ENCODE results near the gene LARGE1. TPM values are rescaled to one million over a fixed set of nuclear protein-coding genes. Genes with fewer than 3 reads are reported as not detected.

The LARGE1 gene
- total and polyA plus RNA-seq, 2 of the 4 experiments (the other 2 are of a cell fraction) = 6.2 to 12.4 TPM

DNA sequence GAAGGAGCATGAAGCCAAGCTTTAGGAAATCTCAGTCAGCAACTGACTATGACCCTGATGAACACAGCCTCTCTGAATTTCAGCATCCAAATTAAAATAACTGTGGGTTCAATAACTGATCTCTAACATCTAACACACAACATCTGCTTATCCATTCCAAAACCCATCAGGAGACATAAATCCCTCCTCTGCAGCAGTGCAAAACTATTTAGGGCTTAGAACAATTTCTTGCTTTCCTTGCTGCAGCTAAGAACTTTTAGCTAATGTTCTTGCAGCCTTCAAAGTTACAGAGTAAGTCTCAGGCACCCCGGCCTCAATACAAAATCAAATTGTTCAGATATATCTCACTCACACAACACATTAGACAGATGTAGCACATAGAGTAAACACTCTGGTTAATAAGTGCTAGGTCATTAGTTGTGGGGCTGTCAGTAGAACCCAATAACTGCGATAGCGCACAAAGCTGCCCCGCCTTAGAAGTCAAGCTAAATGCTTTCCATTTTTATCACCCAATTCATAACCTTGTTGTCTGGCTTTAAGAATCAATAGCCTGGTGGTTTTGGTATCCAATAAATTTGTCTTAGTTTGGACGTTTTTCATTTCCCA is 139.6 kb downstream of the LARGE1 start:
- DNase-seq (no peak), ATAC-seq (ENCODE audit: low read depth) (no peak)
- Histone ChIP-seq H3K4ac (ENCODE audit: low read depth, low read length) (no peak overlapping the region), H3K23ac (ENCODE audit: low read depth, low read length) (no peak overlapping the region), H4K8ac (ENCODE audit: low read depth in 2 of 2, low read length in 2 of 2) (no peak overlapping the region), H2BK120ac (ENCODE audit: low read depth, low read length) (no peak overlapping the region), H2BK15ac (ENCODE audit: low read depth, low read length) (no peak overlapping the region), H2AK5ac (ENCODE audit: low read depth, low read length) (no peak overlapping the region), H3K9me1 (ENCODE audit: insufficient read depth, low read length) (no peaks in the 10 kb centered on the region), H3K27me3 (ENCODE audit: control insufficient read depth, insufficient read depth, low read length) (no peaks in the 10 kb centered on the region), H4K20me1 (ENCODE audit: insufficient read depth, low read length) (no peaks in the 10 kb centered on the region; the same call in 1 of the 2 replicates), H3K18ac (ENCODE audit: low read depth, low read length) (no peak overlapping the region), H2AFZ (replicated peaks; ENCODE audit: low read length, poor library complexity) (no peak overlapping the region), H3K79me1 (ENCODE audit: low read depth in 1 of 2, low read length in 2 of 2) (peaks cover 7 to 8% of the 10 kb centered on the region in 2 experiments; a peak in 2 of 4 replicates), H4K91ac (ENCODE audit: insufficient read depth, low read depth, low read length) (no peak overlapping the region), H4K5ac (ENCODE audit: low read depth, low read length) (no peak overlapping the region), H3K27ac (ENCODE audit: insufficient read depth, low read length) (no peak overlapping the region), H3K36me3 (ENCODE audit: control insufficient read depth, insufficient read depth, low read length) (no peaks in the 10 kb centered on the region), H3K9ac (ENCODE audit: low read depth, low read length) (no peak overlapping the region), H2BK20ac (ENCODE audit: low read depth, low read length) (no peak overlapping the region), H3K4me1 (ENCODE audit: control insufficient read depth, insufficient read depth, low read length) (no peaks in the 10 kb centered on the region), H3K4me3 (ENCODE audit: insufficient read depth, low read depth, low read length) (no peak overlapping the region), H3K14ac (replicated peaks; ENCODE audit: low read depth, low read length) (no peak overlapping the region), H3K9me3 (ENCODE audit: control insufficient read depth, insufficient read depth, low read length) (no peaks in the 10 kb centered on the region), H2BK5ac (ENCODE audit: low read depth, low read length, poor library complexity, severe bottlenecking) (no peak overlapping the region), H2AK9ac (replicated peaks; ENCODE audit: low read depth, low read length, poor library complexity) (no peak overlapping the region), H3K56ac (ENCODE audit: extremely low read depth, insufficient read depth, low read length) (no peak overlapping the region), H3K4me2 (ENCODE audit: low read depth, low read length) (no peak overlapping the region)
- no CpG with 5 or more reads among the region's 5 CpGs for WGBS, 2 experiments (ENCODE audit: extremely low coverage in 2 of 2, insufficient read length in 1 of 2)
- intact Hi-C loops (cut with micrococcal nuclease) = loop anchor here (10.0 kb wide), 1 partner anchor 314 kb away; no protein-coding TSS in a partner anchor
- in situ Hi-C loops (cut with MboI; ENCODE audit: low sequenced_read_pairs) = no loop called here
- TF ChIP-seq, protein P1, sequence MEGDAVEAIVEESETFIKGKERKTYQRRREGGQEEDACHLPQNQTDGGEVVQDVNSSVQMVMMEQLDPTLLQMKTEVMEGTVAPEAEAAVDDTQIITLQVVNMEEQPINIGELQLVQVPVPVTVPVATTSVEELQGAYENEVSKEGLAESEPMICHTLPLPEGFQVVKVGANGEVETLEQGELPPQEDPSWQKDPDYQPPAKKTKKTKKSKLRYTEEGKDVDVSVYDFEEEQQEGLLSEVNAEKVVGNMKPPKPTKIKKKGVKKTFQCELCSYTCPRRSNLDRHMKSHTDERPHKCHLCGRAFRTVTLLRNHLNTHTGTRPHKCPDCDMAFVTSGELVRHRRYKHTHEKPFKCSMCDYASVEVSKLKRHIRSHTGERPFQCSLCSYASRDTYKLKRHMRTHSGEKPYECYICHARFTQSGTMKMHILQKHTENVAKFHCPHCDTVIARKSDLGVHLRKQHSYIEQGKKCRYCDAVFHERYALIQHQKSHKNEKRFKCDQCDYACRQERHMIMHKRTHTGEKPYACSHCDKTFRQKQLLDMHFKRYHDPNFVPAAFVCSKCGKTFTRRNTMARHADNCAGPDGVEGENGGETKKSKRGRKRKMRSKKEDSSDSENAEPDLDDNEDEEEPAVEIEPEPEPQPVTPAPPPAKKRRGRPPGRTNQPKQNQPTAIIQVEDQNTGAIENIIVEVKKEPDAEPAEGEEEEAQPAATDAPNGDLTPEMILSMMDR (conservative IDR thresholded peaks at IDR 0.05; ENCODE audit: low read depth, low read length) = no peak
- TF ChIP-seq RFX5 (IDR thresholded peaks at IDR 0.05; ENCODE audit: low read depth, low read length) = no peak
- no peak for TF ChIP-seq RAD21 (IDR thresholded peaks at IDR 0.05; ENCODE audit: low read length)
- TF ChIP-seq BHLHE40 (IDR thresholded peaks at IDR 0.05; ENCODE audit: low read depth, low read length) = no peak
- no peak for TF ChIP-seq MXI1 (IDR thresholded peaks at IDR 0.05; ENCODE audit: borderline replicate concordance, low read depth, low read length)
- TF ChIP-seq MAZ (IDR thresholded peaks at IDR 0.05; ENCODE audit: borderline replicate concordance, low read depth, low read length) = no peak
- TF ChIP-seq, protein P2, sequence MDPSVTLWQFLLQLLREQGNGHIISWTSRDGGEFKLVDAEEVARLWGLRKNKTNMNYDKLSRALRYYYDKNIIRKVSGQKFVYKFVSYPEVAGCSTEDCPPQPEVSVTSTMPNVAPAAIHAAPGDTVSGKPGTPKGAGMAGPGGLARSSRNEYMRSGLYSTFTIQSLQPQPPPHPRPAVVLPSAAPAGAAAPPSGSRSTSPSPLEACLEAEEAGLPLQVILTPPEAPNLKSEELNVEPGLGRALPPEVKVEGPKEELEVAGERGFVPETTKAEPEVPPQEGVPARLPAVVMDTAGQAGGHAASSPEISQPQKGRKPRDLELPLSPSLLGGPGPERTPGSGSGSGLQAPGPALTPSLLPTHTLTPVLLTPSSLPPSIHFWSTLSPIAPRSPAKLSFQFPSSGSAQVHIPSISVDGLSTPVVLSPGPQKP (IDR thresholded peaks at IDR 0.05; ENCODE audit: borderline replicate concordance, low read depth, low read length) = no peak
- no peak for TF ChIP-seq NFE2L2 (IDR thresholded peaks at IDR 0.05; ENCODE audit: low read depth, low read length)
- TF ChIP-seq MAFK (IDR thresholded peaks at IDR 0.05; ENCODE audit: low read depth, low read length) = no peak
- TF ChIP-seq POLR2A (IDR thresholded peaks at IDR 0.05; ENCODE audit: low read depth, low read length) = no peak
- dilution Hi-C loops (cut with HindIII; ENCODE audit: low sequenced_read_pairs, unreplicated experiment) = no loop called here
- BruUV-seq (replicated peaks) = no TSS peak
- ChIA-PET POLR2A (ENCODE audit: unreplicated experiment) (no interaction called here), CTCF (interaction anchor here (0.7 kb wide), 1 partner anchor 262 kb away, joined by 3 read pairs; no protein-coding TSS in a partner anchor)

Measured in IMR-90 (cell line).